ENCODE measurements around the gene COIL. TPM values are rescaled to one million over a fixed set of nuclear protein-coding genes. Genes with fewer than 3 reads are reported as not detected.

Gene COIL
- polyA plus RNA-seq, 10 donors = 13.9 to 20.6 (median 17.6) TPM

GRCh38 chr17:56910509-56911235 is 50.2 kb downstream of the COIL start:
- no peak for DNase-seq

GRCh38 chr17:56909742-56910508 is 50.9 kb downstream of the COIL start:
- no peak for DNase-seq

- peak in 1 of 3 donors; percentile 45 for DNase-seq
Measured at GRCh38 chr17:56908001-56908542, 52.8 kb downstream of the COIL start.

GRCh38 chr17:56903560-56903959 is 57.3 kb downstream of the COIL start:
- no peak for DNase-seq

- no peak for DNase-seq
Measured at GRCh38 chr17:56902348-56902747, 58.5 kb downstream of the COIL start.

- no peak for DNase-seq
Measured at GRCh38 chr17:56899403-56899802, 61.4 kb downstream of the COIL start.

- no peak for DNase-seq
Measured at GRCh38 chr17:56898874-56899273, 62.0 kb downstream of the COIL start.

- DNase-seq = no peak
Measured at GRCh38 chr17:56897646-56898424, 63.0 kb downstream of the COIL start.

- DNase-seq = no peak
Measured at GRCh38 chr17:56896968-56897359, 63.9 kb downstream of the COIL start.

- DNase-seq = no peak
Measured at GRCh38 chr17:56896217-56896967, 64.5 kb downstream of the COIL start.

- no peak for DNase-seq
Measured at GRCh38 chr17:56894859-56895455, 65.9 kb downstream of the COIL start.

- DNase-seq = no peak
Measured at GRCh38 chr17:56893503-56893902, 67.3 kb downstream of the COIL start.

- DNase-seq = no peak
Measured at GRCh38 chr17:56892333-56892732, 68.5 kb downstream of the COIL start.

- no peak for DNase-seq
Measured at GRCh38 chr17:56891751-56892150, 69.1 kb downstream of the COIL start.

- DNase-seq = no peak
Measured at GRCh38 chr17:56890906-56891674, 69.8 kb downstream of the COIL start.

- DNase-seq = no peak
Measured at GRCh38 chr17:56890390-56890789, 70.5 kb downstream of the COIL start.

Measured in muscle of back (tissue), 11 donors.